Body of pancreas (tissue), 4 donors: ENCODE data around the gene FGF14.
"Not testable (repeated sequence)": the region's sequence is repeated elsewhere in the genome, so short reads cannot be mapped to it uniquely, and the experiment has no call there.

Source experiments
- CTCF ChIP-seq, 7 experiments: fragments of 450-650 bp in 4 of 7; fragments of 200-600 bp in 3 of 7; sonication (generic) in 3 of 7; IDR thresholded peaks; one replicate each; pipeline ENCODE4 v1.5.1; 2016 to 2019; ENCODE audit warnings: antibody characterized with exemption in 7 of 7
- POLR2A ChIP-seq, 3 donors: fragments of 450-650 bp; IDR thresholded peaks; one replicate each; pipeline ENCODE4 v1.6.1; 2016; ENCODE audit warnings: antibody characterized with exemption in 3 of 3, mild to moderate bottlenecking in 2 of 3

GRCh38 chr13:101837778-101838177 lies 564.1 kb downstream of the FGF14 start:
- not testable (repeated sequence) for TF ChIP-seq CTCF, POLR2A (IDR thresholded peaks at IDR 0.05)
